Keratinocyte (primary cell): Measurements from ENCODE around the gene PRKAR1B. TPM values are rescaled to one million over a fixed set of nuclear protein-coding genes. Genes with fewer than 3 reads are reported as not detected.

ENCODE experiments used
- DNase-seq: peaks from one replicate; pipeline ENCODE4 v3.0.0-alpha.2; 2011; ENCODE audit warnings: low read depth, missing footprints, low spot score
- FAIRE-seq: peaks from 2 replicates; lab custom pipeline; 2011; peaks lifted over from hg19 to GRCh38; lab: Jason Lieb, UNC
- H2AFZ ChIP-seq: 2 replicates; pipeline ENCODE4 v1.6.0; 2012; ENCODE audit warnings: low read length, control low read depth, inconsistent platforms; ENCODE audit not compliant: control insufficient read depth
- H3K27ac ChIP-seq: 2 replicates; pipeline ENCODE4 v1.5.1; 2011; ENCODE audit warnings: low read length; ENCODE audit not compliant: control insufficient read depth, insufficient read depth
- H3K27me3 ChIP-seq: 3 replicates; pipeline ENCODE4 v1.6.0; 2011; ENCODE audit warnings: low read length; ENCODE audit not compliant: control insufficient read depth, insufficient read depth; ENCODE audit errors: extremely low read depth
- H3K36me3 ChIP-seq, 2 experiments: 2 replicates in 1 of 2; 3 replicates in 1 of 2; pipeline ENCODE4 v1.5.1; 2011; ENCODE audit warnings: low read length in 2 of 2, mild to moderate bottlenecking in 1 of 2; ENCODE audit not compliant: control insufficient read depth in 2 of 2, insufficient read depth in 2 of 2; ENCODE audit errors: extremely low read depth in 1 of 2
- H3K4me1 ChIP-seq: 3 replicates; pipeline ENCODE4 v1.5.1; 2011; ENCODE audit warnings: low read length; ENCODE audit not compliant: control insufficient read depth, insufficient read depth; ENCODE audit errors: extremely low read depth
- H3K4me2 ChIP-seq: 3 replicates; pipeline ENCODE4 v1.6.0; 2011; ENCODE audit warnings: low read depth, low read length; ENCODE audit not compliant: control insufficient read depth, insufficient read depth; ENCODE audit errors: extremely low read depth
- H3K4me3 ChIP-seq, 3 experiments: fragments of 200-600 bp in 1 of 3; sonication (generic) in 1 of 3; 2 replicates in 2 of 3; 3 replicates in 1 of 3; pipeline ENCODE4 v1.5.1; 2011 to 2016; ENCODE audit warnings: low read length in 3 of 3, mild to moderate bottlenecking in 3 of 3, control low read depth in 2 of 3, inconsistent platforms in 1 of 3, low read depth in 1 of 3, mixed read lengths in 1 of 3, mixed run types in 1 of 3, moderate library complexity in 1 of 3; ENCODE audit not compliant: control insufficient read depth in 2 of 3, insufficient read depth in 2 of 3; ENCODE audit errors: extremely low read depth in 1 of 3
- H3K79me2 ChIP-seq: 2 replicates; pipeline ENCODE4 v1.6.0; 2012; ENCODE audit warnings: low read length; ENCODE audit not compliant: control insufficient read depth, insufficient read depth
- H3K9ac ChIP-seq: 3 replicates; pipeline ENCODE4 v1.6.0; 2011; ENCODE audit warnings: low read length; ENCODE audit not compliant: control insufficient read depth, insufficient read depth; ENCODE audit errors: extremely low read depth
- H3K9me1 ChIP-seq: 3 replicates; pipeline ENCODE4 v1.6.0; 2011; ENCODE audit warnings: low read length; ENCODE audit not compliant: control insufficient read depth, insufficient read depth; ENCODE audit errors: extremely low read depth
- H3K9me3 ChIP-seq: 2 replicates; pipeline ENCODE4 v1.5.1; 2012; ENCODE audit warnings: low read depth, low read length; ENCODE audit not compliant: control insufficient read depth
- H4K20me1 ChIP-seq: 3 replicates; pipeline ENCODE4 v1.6.0; 2011; ENCODE audit warnings: low read length; ENCODE audit not compliant: control insufficient read depth, insufficient read depth; ENCODE audit errors: extremely low read depth
- CTCF ChIP-seq, 3 experiments: IDR thresholded peaks in 1 of 3; conservative IDR thresholded peaks in 1 of 3; optimal IDR thresholded peaks in 1 of 3; 2 replicates in 2 of 3; 3 replicates in 1 of 3; pipeline versions ENCODE3 to v1.5.1; 2011; ENCODE audit warnings: low read length in 3 of 3, mild to moderate bottlenecking in 3 of 3, moderate library complexity in 2 of 3, control low read depth in 1 of 3, inconsistent platforms in 1 of 3; ENCODE audit not compliant: insufficient read depth in 2 of 3; ENCODE audit errors: extremely low read depth in 1 of 3
- EZH2 ChIP-seq: IDR thresholded peaks from one replicate; pipeline ENCODE4 v1.6.1; 2012; ENCODE audit warnings: inconsistent platforms, mild to moderate bottlenecking, low read length, moderate library complexity
- dilution Hi-C: fragments of 300-500 bp; cut with MboI; formaldehyde crosslinking; loops from one replicate; pipeline ENCODE4 v1.7.0; 2020; ENCODE audit warnings: low sequenced_read_pairs; ENCODE audit not compliant: extremely low pct_ligation_motif_present
- polyA minus RNA-seq, 3 experiments: library from RNA; depleted of rRNA, polyadenylated mRNA; stranded (reverse); fragments of >200 nt; gene quantifications; 1 replicate in 1 of 3; 2 replicates in 1 of 3; 3 replicates in 1 of 3; pipeline ENCODE4 v1.2.3, GENCODE V29; 2011
- polyA plus RNA-seq, 5 experiments: library from polyadenylated mRNA; depleted of rRNA in 3 of 5; stranded (reverse) in 3 of 5; stranded (forward) in 1 of 5; unstranded in 1 of 5; fragments of >200 nt; gene quantifications; 1 replicate in 1 of 5; 2 replicates in 3 of 5; 3 replicates in 1 of 5; pipeline versions ENCODE4 v1.2.1 to v1.2.3, GENCODE V29; 2011 to 2012; ENCODE audit warnings: missing spikeins in 2 of 5, low read depth in 1 of 5, low replicate concordance in 1 of 5

The PRKAR1B gene
- polyA plus RNA-seq: 10.2 to 14.2 TPM (median 10.8 TPM) in 3 replicates
- polyA plus RNA-seq (2011; ENCODE audit: low read depth): 8.5 TPM
- 9.9 and 17.7 TPM in 2 replicates for polyA plus RNA-seq (2011; cell fraction: cytosol; rRNA removed)
- 14.7 and 17.8 TPM in 2 replicates for polyA plus RNA-seq (2011; cell fraction: nucleus; rRNA removed)
- 5.8 and 23.3 TPM in 2 replicates for polyA plus RNA-seq (2012; ENCODE audit: low replicate concordance)
- polyA minus RNA-seq: 10.0 to 30.0 TPM (median 25.4 TPM) in 3 replicates
- 24.4 TPM for polyA minus RNA-seq (2011; cell fraction: cytosol; rRNA and poly(A)+ RNA removed)
- 8.1 and 15.0 TPM in 2 replicates for polyA minus RNA-seq (2011; cell fraction: nucleus; rRNA and poly(A)+ RNA removed)

DNA sequence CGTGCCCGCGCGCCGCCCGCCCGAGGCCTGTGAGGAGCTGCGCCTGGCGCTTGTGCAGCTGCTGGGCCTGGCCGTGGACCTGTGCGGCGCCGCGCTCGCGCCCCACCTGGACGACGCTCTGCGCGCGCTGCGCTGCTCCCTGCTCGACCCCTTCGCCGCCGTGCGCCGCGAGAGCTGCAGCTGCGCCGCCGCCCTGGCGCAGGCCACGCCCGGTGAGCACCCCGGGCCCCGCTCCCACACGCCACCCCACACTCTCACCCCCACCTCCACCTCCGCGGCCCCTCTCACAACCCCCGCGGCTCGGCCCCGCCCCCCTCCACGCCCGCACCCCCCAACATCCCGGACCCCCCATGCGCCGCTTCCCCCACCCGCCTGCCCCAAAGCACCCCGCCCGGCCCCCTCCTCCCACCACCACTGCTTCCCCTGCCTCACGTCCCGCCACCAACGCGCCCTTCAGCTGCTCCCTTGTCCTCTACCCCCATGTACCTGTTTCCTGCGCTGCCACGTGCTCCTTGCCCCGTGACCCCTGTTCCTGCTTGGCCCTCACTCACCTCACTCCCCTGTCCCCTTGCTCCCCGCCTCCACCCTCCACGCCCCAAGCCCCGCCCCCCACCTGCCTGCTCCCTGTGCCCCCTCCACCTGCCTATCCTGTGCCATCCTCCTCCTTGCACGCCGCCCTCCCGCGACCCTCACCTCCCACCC is at the start of gene PRKAR1B:
TSS of gene PRKAR1B (minus strand) at position 178 of the 702 bp plus-strand sequence. CDS start 15,776 bp downstream, outside the sequence.
- H4K20me1 ChIP-seq: peaks cover 2% of the 10 kb centered on the region
- peak within 1 kb of the TSS; percentile 48 to 68 (median 65) for H3K4me3 ChIP-seq
- H3K36me3 ChIP-seq: peaks cover 10 to 22% of the 10 kb centered on the region in 2 experiments
- H3K9ac ChIP-seq: peak within 1 kb of the TSS; percentile 68
- peak within 1 kb of the TSS; percentile 52 for H2AFZ ChIP-seq
- no peaks in the 10 kb centered on the region for H3K9me1 ChIP-seq
- H3K27me3 ChIP-seq: no peaks in the 10 kb centered on the region
- FAIRE-seq (no peak), DNase-seq (no peak)
- peaks cover 18% of the 10 kb centered on the region for H3K4me1 ChIP-seq
- H3K79me2 ChIP-seq: peaks cover 32% of the 10 kb centered on the region
- peak within 1 kb of the TSS; percentile 87 for H3K4me2 ChIP-seq
- dilution Hi-C loops: no loop called here
- peaks cover 3% of the 10 kb centered on the region for H3K9me3 ChIP-seq
- peak within 1 kb of the TSS; percentile 47 for H3K27ac ChIP-seq
- no peak for TF ChIP-seq EZH2
- peak in 1 of 3 experiments; percentile 7 for TF ChIP-seq CTCF (optimal IDR thresholded peaks at IDR 0.05 in 1 of 3, IDR thresholded peaks at IDR 0.05 in 1 of 3, conservative IDR thresholded peaks at IDR 0.05 in 1 of 3; ENCODE audit: extremely low read depth in 1 of 3, insufficient read depth in 2 of 3, low read length in 3 of 3)

- Histone ChIP-seq H3K9me1 (no peaks in the 10 kb centered on the region), H2AFZ (no peak overlapping the region), H3K9ac (no peak overlapping the region), H3K4me2 (no peak overlapping the region), H3K36me3 (peaks cover 15 to 34% of the 10 kb centered on the region in 2 experiments), H3K27ac (no peak overlapping the region), H3K79me2 (no peaks in the 10 kb centered on the region), H3K4me1 (no peaks in the 10 kb centered on the region), H4K20me1 (peaks cover 4% of the 10 kb centered on the region), H3K4me3 (no peak overlapping the region), H3K9me3 (no peaks in the 10 kb centered on the region), H3K27me3 (no peaks in the 10 kb centered on the region)
- no peak for FAIRE-seq
- dilution Hi-C loops: no loop called here
- TF ChIP-seq CTCF (optimal IDR thresholded peaks at IDR 0.05 in 1 of 3, IDR thresholded peaks at IDR 0.05 in 1 of 3, conservative IDR thresholded peaks at IDR 0.05 in 1 of 3; ENCODE audit: extremely low read depth in 1 of 3, insufficient read depth in 2 of 3, low read length in 3 of 3) (no peak), EZH2 (no peak)
- no peak for DNase-seq
Observed at GRCh38 chr7:776381-776780, 49.3 kb upstream of the PRKAR1B start.
